GM18868 (cell line): Measurements from ENCODE around the gene IFT172.
"Not testable (repeated sequence)": the region's sequence is repeated elsewhere in the genome, so short reads cannot be mapped to it uniquely, and the experiment has no call there.

Source experiments
- ATAC-seq: cut with Tn5 transposase; IDR thresholded peaks from one replicate; pipeline ENCODE4 v1.9.1; 2021; ENCODE audit warnings: mild to moderate bottlenecking, moderate library complexity; ENCODE audit not compliant: unreplicated experiment

Gene IFT172

DNA sequence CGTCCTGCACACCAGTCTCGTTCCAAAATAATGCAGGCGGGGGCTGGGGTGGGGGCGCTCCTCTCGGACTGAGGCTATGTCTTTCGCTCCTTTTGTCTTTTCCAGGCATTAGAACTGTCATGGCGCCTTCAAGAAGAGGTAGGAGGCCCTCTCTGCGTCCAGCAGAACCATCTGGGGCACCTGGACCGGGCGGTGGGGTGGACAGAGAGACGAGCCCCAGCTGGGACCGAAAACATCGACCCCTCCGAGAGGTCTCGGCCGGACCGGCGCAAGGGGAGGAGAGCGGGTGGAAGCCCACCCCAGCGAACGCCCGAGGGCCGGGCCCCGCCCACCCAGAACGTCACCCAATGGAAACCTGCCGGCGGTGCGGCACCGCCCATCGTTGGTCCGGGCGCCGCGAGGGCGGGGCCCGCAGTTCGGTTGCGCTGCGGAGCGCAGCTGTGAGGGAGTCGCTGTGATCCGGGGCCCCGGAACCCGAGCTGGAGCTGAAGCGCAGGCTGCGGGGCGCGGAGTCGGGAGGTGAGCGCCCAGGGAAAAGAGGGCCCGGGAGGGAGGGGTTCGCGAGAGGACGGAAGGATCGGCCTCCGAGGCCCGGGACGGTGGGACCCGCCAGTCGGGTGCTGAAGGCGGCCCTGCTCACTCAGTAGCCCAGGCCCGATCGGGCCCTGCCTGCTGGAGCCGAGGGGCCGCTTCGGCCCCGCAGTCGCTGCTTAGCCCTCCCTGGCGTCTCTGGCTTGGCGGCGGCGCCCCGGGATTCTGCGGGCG is 61.1 kb downstream of the IFT172 start, which contains the start of gene NRBP1:
TSS of gene NRBP1 (plus strand) at position 419 of the 765 bp plus-strand sequence. CDS start 4,643 bp downstream, outside the sequence.
- peak; percentile 86 for ATAC-seq

DNA sequence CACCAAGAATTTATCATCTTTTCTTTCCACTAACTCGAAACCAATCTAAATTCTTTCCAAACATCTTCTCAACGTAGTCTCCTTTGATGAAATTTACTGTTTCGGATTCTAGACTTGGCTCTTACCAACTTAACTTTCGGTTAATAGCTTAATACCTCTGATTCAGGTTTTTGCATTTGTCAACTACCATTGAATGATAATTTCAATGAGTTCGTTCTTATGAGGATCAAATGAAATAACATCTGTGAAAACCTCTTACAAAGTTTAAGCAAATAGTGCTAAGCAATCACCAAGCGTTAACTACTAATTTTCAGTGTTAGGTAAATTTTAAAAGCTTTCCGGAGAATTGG is 61.7 kb downstream of the IFT172 start:
- no peak for ATAC-seq

DNA sequence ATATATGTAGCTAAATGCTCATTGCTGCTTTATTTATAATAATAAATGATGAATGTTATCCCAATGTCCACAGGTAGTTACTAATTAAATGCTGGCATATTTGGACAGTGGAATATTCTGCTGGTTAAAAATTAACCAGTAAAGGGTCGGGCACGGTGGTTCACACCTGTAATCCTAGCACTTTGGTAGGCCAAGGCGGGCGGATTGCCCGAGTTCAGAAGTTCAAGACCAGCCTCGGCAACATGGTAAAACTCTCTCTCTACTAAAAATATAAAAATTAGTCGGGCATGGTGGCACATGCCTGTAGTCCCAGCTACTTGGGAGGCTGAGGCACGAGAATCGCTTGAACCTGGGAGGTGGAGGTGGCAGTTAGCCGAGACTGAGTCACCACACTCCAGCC is 64.5 kb downstream of the IFT172 start:
- ATAC-seq = not testable (repeated sequence)

DNA sequence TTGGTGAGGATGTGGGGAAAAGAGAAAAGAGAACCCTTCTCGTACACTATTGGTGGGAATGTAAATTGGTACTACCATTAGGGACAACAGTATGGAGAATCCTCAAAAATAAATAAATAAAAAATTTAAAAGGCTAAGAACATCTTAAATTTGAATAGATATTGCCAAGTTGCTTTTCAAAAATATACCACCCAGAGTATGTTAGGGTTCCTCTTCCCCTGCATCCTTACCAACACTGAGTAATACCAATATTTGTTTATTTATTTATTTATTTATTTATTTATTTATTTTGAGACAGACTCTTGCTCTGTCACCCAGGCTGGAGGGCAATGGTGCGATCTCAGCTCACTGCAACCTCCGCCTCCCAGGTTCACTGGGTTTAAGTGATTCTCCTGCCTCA is 66.6 kb downstream of the IFT172 start:
- no peak for ATAC-seq

DNA sequence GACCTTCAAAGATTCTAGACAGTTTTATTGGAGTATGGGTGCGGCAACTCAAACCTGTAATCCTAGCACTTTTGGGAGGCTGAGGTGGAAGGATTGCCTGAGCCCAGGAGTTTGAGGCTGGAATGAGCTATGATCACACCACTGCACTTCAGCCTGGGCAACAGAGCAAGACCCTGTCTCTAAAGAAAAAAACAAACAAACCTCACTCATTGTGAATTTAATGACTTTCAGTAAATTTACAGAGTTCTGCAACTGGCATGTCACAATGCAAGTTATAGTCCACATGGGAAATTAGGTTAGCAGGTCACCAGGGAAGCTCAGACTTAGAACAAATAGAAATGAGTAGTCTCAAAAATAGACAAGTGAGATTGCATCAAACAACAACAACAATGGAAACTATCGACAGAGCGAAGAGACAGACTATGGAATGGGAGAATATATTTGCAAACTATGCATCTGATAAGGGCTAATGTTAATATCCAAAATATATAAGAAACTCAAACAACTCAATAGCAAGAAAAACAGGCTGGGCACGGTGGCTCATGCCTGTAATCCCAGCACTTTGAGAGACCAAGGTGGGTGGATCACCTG is 67.8 kb downstream of the IFT172 start:
- no peak for ATAC-seq

DNA sequence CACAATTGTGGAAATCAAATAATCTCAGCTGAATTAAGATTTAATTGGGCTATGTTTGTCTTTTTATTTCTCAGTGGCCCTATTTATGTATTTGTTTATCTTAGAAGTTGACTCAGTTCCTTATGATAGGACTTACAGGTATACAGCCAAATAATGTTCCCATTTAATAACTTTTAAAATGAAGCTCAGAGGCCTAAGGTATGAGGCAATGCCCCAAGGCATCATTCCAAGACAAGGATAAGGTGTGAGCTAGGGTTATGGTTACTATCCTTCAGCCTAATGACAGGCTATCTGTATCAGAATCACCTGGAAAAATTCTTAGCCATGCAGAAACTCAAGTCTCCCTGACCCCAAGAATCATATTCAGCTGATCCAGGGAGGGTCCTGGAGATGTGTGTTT is 68.5 kb downstream of the IFT172 start:
- no peak for ATAC-seq

DNA sequence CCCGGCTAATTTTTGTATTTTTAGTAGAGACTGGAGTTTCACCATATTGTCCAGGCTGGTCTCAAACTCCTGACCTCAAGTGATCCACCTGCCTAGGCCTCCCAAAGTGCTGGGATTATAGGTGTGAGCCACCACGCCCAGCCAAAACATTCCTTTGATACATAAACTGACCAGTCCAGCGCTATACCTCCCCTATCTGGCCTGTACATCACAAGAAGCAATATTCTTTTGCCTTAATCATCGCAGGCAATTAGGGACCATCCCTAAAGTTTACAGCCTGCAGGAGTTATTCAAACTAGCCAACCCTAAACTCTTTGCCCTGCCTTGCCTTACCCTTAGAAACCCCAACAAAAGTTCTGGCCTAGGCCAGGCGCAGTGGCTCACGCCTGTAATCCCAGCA is 73.4 kb downstream of the IFT172 start:
- no peak for ATAC-seq

DNA sequence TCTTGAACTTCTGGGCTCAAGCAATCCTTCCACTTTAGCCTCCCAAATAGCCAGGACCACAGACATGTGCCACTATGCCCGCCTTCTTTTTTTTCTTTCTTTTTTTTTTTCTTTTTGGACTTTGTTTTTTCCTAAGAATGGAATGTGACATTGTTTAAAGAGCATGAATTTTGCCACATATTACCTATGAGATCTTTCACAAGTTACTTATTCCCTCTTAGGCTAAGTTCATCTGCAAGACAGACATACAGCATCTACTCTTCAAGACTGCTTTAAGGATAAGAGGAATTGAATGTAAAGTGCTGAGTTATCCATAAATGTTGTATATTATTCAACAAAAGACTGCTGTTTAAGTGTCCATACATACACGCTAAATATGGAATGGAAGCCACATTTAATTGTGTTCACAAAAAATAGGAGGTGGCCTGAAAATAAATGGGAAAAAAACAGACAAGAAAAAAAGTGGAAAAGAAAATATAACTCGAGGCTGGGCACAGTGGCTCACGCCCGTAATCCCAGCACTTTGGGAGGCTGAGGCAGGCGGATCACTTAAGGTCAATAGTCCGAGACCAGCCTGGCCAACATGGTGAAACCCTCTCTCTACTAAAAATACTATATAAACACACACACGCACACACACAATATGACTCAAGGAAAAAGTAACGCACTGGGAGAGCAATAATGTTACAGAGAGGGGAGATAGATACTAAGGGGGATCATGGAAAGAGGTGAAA is 77.0 kb downstream of the IFT172 start:
- ATAC-seq = no peak

DNA sequence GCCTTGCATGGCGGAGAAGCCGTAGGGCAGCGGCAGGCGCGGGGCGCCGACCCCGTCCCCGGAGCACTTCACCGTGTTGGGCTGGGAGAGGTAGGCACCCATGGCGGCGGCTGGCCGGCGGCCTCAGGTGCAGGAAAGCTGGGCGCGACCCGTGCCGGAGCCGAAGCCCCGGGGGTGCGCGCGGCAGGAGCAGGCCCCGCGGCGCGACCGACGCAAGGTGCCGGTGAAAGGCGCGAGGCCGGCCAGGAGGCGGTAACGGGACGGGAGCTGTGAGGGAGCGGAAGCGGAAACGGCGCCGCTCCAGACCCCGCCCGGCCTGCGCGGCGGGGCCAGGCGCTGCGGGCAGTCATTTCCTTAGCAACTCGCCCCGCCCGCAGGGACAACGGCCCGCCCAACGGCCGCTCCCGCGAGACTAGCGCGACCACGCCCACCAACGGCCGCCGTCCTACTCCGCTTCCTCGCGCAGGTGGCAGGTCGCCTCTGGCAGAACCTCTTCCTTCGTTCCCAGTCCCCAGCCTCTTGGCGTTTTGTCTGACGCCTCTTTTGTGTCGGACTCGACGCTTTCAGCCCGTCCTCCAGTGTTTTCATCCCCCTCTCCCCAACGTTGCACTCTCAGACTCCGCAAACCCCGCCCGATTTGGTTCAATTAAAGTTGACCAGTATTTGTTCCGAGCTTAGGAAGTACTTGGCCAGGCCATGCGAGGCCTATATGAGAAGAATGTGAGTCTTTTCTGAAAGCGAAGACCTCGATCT is 80.0 kb downstream of the IFT172 start, which contains the start of gene PPM1G:
TSS of gene PPM1G (minus strand) at position 271 of the 753 bp plus-strand sequence. CDS start at position 102, 169 bp downstream.
- ATAC-seq = peak; percentile 96

DNA sequence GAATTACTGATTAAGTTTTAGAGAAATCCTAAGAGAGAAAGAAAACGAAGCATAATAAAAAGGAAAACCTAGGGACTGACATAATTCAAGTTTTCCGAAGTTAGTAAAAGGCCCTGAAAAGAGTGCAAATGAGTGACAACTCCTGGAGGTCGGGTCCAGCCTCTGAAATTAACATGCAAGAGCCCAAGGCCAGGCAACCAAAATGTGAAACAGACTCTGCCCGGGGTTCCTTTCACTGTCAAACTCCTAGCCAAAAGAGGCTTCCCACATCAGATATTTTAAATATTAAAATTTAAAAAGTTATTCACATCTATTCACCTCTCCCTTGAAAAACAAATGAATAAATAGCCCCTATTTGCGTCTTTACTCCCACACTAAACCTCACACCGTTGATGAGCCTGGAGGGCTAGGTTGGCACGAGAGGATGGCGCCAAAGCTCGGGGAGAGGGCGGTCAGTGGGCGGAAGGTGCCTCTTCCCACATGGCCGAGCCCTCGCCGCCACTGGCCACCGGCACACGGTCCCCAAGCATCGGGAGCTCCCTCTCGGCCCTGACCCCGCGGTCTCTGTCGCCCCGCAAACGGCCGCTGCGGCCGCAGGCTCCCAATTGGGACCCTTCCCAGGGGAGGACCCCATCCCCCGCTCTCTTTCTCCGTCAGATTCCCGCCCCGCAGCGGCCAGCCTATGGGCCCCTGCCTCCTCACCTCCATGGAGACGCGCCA is 80.8 kb downstream of the IFT172 start:
- ATAC-seq = peak; percentile 13

DNA sequence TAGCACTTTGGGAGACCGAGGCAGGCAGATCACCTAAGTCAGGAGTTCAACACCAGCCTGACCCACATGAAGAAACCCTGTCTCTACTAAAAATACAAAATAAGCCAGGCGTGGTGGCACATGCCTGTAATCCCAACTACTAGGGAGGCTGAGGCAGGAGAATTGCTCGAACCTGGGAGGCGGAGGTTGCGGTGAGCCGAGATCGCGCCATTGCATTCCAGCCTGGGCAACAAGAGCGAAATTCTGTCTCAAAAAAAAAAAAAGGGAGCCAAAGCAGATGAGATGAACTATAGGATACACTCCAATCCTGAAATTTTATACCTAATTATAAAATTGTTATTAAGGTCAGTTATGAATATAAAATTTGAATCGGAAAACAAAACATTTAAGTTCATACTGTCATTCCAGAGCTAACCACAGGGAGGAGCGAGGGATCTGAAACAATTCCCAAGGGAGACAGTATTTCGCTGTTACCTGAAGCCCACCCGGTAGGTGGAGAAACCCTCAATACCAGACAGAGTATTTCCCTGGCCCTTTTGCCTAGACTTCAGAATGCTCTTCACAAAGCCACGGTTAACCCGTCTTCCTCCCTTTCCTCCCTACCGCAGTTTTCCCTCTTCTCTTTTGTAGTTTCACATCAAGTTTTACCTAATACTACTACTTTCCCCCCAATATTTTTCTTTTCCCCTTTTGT is 81.6 kb downstream of the IFT172 start:
- ATAC-seq = no peak

DNA sequence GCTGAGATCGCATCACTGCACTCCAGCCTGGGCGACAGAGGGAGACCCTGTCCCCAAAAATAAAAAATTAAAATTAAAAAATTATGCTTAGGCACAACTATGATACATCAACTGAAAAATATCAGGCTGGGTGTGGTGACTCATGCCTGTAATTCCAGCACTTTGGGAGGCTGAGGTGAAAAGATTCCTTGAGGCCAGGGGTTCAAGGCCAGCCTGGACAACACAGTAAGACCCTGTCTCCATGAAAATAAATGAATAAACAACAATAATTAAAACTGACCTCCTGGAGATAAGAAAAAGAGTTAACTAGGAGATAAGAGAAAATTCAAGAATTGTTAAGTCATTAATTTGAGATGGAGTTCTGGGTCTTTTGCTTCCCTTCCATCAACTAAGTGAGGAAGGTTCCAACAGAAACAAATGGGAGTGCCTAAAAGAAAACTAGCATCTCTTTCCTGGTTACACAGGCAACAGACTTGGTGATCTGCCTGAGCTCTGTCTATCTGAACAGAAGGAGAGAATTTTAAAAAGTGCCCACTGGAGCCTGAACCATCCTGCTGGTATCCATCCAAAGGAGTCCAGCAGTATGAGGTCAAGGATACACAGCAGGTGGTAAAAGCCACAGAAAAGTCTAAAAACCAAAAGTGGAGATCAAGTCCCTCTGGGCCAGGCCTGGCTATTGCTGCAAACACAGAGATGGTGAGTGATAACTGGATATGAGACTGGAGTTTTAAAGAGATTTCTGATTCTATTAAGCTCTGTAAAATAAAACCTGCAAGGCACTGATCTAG is 89.0 kb downstream of the IFT172 start:
- ATAC-seq = no peak

DNA sequence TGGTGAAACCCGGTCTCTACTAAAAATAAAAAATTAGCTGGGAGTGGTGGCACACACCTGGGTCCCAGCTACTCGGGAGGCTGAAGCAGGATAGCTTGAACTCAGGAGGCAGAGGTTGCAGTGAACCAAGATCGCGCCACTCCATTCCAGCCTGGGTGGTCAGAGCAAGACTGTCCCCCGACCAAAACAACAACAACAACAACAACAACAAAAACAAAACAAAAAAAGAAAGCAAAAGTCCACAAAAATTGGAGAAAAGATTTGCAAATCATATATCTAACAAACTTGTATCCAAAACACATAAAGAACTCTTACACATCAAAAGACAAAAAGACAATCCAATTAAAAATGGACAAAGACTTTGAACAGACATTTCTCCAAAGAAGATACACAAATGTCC is 90.6 kb downstream of the IFT172 start:
- ATAC-seq = no peak
